ENCODE results near the gene HLA-G. TPM values are rescaled to one million over a fixed set of nuclear protein-coding genes. Genes with fewer than 3 reads are reported as not detected.
"Not testable (repeated sequence)": the region's sequence is repeated elsewhere in the genome, so short reads cannot be mapped to it uniquely, and the experiment has no call there.

Gene HLA-G
- 1 to 10 TPM in 1 of 4 donors, under 1 TPM in 1, not detected in 2; 0.80 to 1.1 TPM for total RNA-seq

DNA sequence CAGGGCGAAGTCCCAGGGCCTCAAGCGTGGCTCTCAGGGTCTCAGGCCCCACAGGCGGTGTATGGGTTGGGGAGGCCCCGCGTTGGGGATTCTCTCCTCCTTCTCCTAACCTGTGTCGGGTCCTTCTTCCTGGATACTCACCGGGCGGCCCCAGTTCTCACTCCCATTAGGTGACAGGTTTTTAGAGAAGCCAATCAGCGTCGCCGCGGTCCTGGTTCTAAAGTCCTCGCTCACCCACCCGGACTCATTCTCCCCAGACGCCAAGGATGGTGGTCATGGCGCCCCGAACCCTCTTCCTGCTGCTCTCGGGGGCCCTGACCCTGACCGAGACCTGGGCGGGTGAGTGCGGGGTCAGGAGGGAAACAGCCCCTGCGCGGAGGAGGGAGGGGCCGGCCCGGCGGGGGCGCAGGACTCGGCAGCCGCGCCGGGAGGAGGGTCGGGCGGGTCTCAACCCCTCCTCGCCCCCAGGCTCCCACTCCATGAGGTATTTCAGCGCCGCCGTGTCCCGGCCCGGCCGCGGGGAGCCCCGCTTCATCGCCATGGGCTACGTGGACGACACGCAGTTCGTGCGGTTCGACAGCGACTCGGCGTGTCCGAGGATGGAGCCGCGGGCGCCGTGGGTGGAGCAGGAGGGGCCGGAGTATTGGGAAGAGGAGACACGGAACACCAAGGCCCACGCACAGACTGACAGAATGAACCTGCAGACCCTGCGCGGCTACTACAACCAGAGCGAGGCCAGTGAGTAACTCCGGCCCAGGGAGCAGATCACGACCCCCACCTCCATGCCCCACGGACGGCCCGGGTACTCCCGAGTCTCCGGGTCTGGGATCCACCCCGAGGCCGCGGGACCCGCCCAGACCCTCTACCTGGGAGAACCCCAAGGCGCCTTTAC, at the start of gene HLA-G:
Gene HLA-G, plus strand, starts transcription at position 247 of the 892 bp plus-strand sequence. Its CDS starts 20 bp downstream, at position 267.
- 13% methylated on average over 58 of the region's 75 CpGs for WGBS
- H3K4me3 ChIP-seq, result peak within 1 kb of the TSS; percentile 32

DNA sequence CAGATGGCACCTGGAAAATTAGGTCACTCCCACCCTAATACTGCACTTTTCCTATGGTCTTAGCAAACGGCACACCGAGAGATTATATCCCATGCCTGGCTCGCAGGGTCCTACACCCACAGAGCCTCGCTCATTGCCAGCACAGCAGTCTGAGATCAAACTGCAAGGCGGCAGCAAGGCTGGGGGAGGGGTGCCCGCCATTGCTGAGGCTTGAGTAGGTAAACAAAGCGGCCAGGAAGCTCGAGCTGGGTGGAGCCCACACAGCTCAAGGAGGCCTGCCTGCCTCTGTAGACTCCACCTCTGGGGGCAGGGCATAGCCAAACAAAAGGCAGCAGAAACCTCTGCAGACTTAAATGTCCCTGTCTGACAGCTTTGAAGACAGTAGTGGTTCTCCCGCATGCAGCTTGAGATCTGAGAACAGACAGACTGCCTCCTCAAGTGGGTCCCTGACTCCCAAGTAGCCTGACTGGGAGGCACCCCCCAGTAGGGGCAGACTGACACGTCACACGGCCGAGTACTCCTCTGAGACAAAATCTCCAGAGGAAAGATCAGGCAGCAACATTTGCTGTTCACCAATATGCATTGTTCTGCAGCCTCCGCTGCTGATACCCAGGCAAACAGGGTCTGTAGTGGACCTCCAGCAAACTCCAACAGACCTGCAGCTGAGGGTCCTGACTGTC, 47.5 kb upstream of the HLA-G start:
- not testable (repeated sequence) for H3K9me3 ChIP-seq; H3K27ac ChIP-seq; H3K4me3 ChIP-seq; H3K36me3 ChIP-seq; H3K4me1 ChIP-seq; DNase-seq (ENCODE audit: low spot score in 2 of 2); H3K27me3 ChIP-seq
- 71% methylated on average over 9 of the region's 13 CpGs for WGBS

More for the DNA sequence above, at the start of gene HLA-G:
- no peaks in the 10 kb centered on the region for H3K36me3 ChIP-seq
- TF ChIP-seq POLR2A (IDR thresholded peaks at IDR 0.05), result no peak
- TF ChIP-seq POLR2AphosphoS5 (IDR thresholded peaks at IDR 0.05), result no peak
- no peak for TF ChIP-seq EP300 (IDR thresholded peaks at IDR 0.05)
- TF ChIP-seq, protein P1, sequence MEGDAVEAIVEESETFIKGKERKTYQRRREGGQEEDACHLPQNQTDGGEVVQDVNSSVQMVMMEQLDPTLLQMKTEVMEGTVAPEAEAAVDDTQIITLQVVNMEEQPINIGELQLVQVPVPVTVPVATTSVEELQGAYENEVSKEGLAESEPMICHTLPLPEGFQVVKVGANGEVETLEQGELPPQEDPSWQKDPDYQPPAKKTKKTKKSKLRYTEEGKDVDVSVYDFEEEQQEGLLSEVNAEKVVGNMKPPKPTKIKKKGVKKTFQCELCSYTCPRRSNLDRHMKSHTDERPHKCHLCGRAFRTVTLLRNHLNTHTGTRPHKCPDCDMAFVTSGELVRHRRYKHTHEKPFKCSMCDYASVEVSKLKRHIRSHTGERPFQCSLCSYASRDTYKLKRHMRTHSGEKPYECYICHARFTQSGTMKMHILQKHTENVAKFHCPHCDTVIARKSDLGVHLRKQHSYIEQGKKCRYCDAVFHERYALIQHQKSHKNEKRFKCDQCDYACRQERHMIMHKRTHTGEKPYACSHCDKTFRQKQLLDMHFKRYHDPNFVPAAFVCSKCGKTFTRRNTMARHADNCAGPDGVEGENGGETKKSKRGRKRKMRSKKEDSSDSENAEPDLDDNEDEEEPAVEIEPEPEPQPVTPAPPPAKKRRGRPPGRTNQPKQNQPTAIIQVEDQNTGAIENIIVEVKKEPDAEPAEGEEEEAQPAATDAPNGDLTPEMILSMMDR (IDR thresholded peaks at IDR 0.05), result no peak
- no peak within 1 kb of the TSS for H3K27ac ChIP-seq
- peaks cover 12% of the 10 kb centered on the region for H3K4me1 ChIP-seq
- peaks cover 50% of the 10 kb centered on the region for H3K27me3 ChIP-seq
- no peak for DNase-seq (ENCODE audit: low spot score in 2 of 2)
- H3K9me3 ChIP-seq, result no peaks in the 10 kb centered on the region

DNA sequence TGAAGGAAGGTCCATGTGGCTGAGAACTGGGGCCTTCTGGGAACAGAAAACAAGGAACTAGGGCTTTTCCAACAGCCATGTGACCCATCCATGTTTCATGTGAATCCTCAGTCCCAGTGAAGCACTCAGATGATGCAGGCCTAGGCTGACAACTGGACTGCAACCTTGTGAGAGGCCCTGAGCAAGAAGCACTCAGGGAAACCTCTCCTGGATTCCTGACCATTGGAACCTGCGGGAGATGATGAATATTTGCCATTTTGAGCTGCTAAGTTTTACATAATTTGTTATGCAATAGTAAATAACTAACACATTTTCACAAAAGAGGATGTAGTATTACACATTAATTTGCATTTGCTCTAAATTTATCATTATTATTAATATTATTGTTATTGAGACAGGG, 38.4 kb upstream of the HLA-G start:
- no peak overlapping the region for H3K4me3 ChIP-seq
- WGBS, result 95% methylated on average over 1 of the region's 1 CpG
- no peaks in the 10 kb centered on the region for H3K36me3 ChIP-seq
- TF ChIP-seq POLR2A (IDR thresholded peaks at IDR 0.05), result no peak
- TF ChIP-seq POLR2AphosphoS5 (IDR thresholded peaks at IDR 0.05), result no peak
- no peak for TF ChIP-seq EP300 (IDR thresholded peaks at IDR 0.05)
- TF ChIP-seq, protein P1 (IDR thresholded peaks at IDR 0.05), result no peak
- H3K9me3 ChIP-seq, result no peaks in the 10 kb centered on the region
- DNase-seq (ENCODE audit: low spot score in 2 of 2), result no peak
- peaks cover 16% of the 10 kb centered on the region for H3K4me1 ChIP-seq
- H3K27ac ChIP-seq, result no peak overlapping the region
- peaks cover 12% of the 10 kb centered on the region for H3K27me3 ChIP-seq

DNA sequence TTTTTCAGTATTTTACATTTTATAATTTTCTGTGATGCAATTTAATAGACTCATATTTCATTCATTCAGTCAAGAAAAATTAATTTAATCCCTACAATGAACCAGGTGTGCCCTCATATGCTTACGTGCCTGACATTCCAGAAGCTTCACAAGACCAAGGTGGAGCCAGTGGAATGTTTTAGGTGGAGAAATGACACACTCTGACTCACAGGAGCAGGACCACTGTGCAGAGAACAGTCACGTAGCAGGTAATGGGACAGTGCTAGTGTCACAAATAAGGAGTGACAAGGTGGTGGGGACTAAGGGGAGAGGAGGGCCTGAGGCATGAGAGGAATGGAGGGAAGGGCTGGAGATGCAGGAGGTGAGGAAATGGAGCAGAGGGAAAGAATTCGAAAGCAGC, 37.0 kb upstream of the HLA-G start:
- no peak for DNase-seq (ENCODE audit: low spot score in 2 of 2)
- no peaks in the 10 kb centered on the region for H3K36me3 ChIP-seq
- 65% methylated on average over 3 of the region's 3 CpGs for WGBS
- H3K9me3 ChIP-seq, result no peaks in the 10 kb centered on the region
- peaks cover 12% of the 10 kb centered on the region for H3K27me3 ChIP-seq
- no peak overlapping the region for H3K4me3 ChIP-seq
- H3K4me1 ChIP-seq, result peaks cover 16% of the 10 kb centered on the region
- no peak overlapping the region for H3K27ac ChIP-seq
- TF ChIP-seq, protein P1 (IDR thresholded peaks at IDR 0.05), result no peak
- TF ChIP-seq EP300 (IDR thresholded peaks at IDR 0.05), result no peak
- no peak for TF ChIP-seq POLR2A (IDR thresholded peaks at IDR 0.05)
- no peak for TF ChIP-seq POLR2AphosphoS5 (IDR thresholded peaks at IDR 0.05)

DNA sequence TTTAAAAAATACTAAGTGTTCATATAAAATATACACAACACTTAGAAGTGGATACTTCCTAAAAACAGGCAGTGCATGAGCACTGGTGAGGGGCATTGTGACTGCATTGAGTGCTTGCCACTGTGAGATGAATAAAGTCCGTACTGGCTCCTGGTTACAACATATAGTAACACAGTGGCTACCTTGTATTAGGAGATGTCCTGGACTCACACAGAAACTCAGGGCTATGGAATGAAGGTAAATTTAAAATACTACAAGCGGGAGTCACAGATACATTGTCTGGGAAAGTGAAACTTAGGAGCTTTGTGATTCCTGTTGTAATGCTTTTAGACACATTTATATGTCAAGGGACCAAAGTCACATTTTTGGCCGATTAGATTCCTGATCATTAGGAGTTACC, 36.5 kb upstream of the HLA-G start:
- DNase-seq (ENCODE audit: low spot score in 2 of 2), result no peak
- H3K27me3 ChIP-seq, result peaks cover 17% of the 10 kb centered on the region
- no peak for TF ChIP-seq EP300 (IDR thresholded peaks at IDR 0.05)
- no peak for TF ChIP-seq POLR2A (IDR thresholded peaks at IDR 0.05)
- TF ChIP-seq, protein P1 (IDR thresholded peaks at IDR 0.05), result no peak
- TF ChIP-seq POLR2AphosphoS5 (IDR thresholded peaks at IDR 0.05), result no peak
- H3K9me3 ChIP-seq, result no peaks in the 10 kb centered on the region
- peaks cover 16% of the 10 kb centered on the region for H3K4me1 ChIP-seq
- no peaks in the 10 kb centered on the region for H3K36me3 ChIP-seq
- 72% methylated on average over 3 of the region's 3 CpGs for WGBS
- no peak overlapping the region for H3K4me3 ChIP-seq
- no peak overlapping the region for H3K27ac ChIP-seq
